GM18909 (cell line): Measurements from ENCODE around the gene CRISPLD2.
"Not testable (repeated sequence)": the region's sequence is repeated elsewhere in the genome, so short reads cannot be mapped to it uniquely, and the experiment has no call there.

Experiments
- ATAC-seq: cut with Tn5 transposase; IDR thresholded peaks from one replicate; pipeline ENCODE4 v1.9.1; 2021; ENCODE audit warnings: mild to moderate bottlenecking; ENCODE audit not compliant: unreplicated experiment, poor library complexity

The CRISPLD2 gene

GRCh38 chr16:84821728-84822689 lies 2.2 kb downstream of the CRISPLD2 start:
- no peak for ATAC-seq

- no peak for ATAC-seq
Measured at GRCh38 chr16:84822990-84823389, 3.2 kb downstream of the CRISPLD2 start.

- ATAC-seq, result no peak
Measured at GRCh38 chr16:84823484-84823883, 3.7 kb downstream of the CRISPLD2 start.

DNA sequence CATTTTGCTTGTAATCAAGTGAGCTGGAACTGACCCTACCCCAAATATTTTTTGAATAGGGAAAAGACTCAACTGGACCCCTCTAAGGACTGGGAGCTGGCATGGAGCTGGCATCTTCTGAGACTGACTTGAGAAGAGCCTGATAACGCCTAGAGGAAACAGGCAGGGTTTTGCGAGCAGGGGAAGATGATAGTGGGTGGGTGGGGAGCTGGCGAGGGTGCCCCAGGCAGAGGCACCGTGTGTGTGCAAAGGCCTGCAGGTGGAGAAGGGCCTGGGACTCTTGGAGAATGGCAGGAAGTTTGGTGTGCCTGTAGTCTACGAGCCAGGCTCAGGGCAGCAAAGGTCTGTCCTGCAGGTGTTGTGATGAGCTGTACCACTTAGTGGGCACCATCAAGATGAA lies 4.1 kb downstream of the CRISPLD2 start:
- no peak for ATAC-seq

DNA sequence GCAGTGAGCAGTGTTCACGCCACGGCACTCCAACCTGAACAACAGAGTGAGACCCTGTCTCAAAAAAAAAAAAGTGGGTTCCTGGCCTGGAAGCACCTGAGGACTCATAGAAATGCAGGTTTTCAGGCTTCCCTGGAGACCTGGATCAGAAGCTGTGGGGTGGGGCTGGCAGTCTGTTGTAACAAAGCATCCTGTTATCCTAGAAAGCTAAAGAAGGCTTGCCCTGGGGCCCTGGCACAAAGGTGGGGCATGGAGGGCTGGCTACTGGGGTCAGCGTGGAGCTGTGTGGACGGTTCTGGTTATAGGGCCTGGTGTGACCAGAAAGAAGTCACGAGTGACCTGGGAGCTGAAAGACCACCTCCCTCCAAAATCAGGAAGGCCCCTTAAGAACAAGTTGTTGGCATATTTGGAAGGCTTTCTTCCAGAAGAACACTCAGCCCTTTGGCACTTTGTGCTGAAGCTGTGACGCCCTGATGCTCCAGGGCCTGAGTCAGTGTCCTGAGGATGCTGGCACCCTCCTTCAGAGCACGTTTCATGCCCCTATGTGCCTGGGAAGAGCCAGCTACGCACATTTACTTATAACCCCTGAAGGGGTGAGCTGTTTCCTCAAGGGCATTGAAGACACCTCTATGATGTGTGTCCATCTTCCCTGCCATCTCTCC lies 6.2 kb downstream of the CRISPLD2 start:
- no peak for ATAC-seq

DNA sequence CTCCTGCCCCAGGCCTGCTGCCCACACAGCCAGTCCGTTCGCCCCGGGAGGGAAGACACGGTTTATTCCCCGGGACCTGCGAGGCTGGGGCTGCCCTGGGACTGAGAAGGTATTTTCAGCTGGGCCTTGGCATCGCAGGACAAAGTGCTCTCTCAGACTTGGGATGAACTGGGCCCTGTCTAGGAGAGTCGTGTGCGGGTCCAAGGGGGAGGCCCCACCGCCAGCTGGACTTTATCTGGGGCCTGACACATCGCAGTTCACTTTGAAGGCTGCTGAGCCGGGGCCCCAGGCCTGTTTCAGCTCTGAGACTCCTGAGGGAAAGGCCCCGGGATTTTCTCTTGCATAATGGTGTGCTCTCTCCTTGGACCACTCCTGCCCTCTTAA lies 6.8 kb downstream of the CRISPLD2 start:
- ATAC-seq, result no peak

GRCh38 chr16:84827131-84827574 lies 7.4 kb downstream of the CRISPLD2 start:
- no peak for ATAC-seq

GRCh38 chr16:84827897-84828296 lies 8.1 kb downstream of the CRISPLD2 start:
- ATAC-seq, result no peak

DNA sequence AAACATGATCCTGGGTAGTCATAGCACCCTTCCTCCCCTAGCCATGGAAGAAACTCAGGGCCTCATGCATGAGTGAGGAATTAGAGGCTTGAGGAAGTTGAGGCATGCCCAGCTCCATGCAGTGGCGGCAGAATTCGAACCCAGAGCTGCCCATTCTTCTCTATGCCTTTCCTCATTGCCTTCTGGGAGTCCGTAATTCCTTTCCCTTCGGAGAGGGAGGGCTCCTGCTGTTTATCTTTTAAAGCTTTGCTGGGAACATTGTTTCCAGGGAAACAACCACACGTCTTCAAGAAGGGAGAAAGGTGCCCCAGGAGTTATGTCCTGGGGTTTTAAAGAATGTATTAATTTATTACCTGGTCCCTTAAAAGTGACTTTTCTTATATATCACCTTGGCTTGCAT lies 8.5 kb downstream of the CRISPLD2 start:
- no peak for ATAC-seq

- ATAC-seq, result no peak
Measured at GRCh38 chr16:84829168-84829965, 9.6 kb downstream of the CRISPLD2 start.

- no peak for ATAC-seq
Measured at GRCh38 chr16:84830765-84831384, 11.1 kb downstream of the CRISPLD2 start.

DNA sequence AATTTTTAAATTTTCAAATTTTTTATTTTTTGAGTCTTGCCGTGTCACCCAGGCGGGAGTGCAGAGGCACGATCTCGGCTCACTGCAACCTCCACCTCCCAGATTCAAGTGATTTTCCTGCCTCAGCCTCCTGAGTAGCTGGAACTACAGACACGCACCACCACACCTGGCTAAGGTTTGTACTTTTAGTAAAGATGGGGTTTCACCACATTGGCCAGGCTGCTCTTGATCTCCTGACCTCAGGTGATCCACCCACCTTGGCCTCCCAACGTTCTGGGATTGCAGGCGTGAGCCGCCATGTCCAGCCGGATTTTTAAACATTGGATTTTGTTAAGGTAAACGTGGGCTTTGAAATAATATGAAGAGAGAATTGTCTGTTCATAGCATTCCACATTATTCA lies 11.9 kb downstream of the CRISPLD2 start:
- ATAC-seq, result not testable (repeated sequence)

- no peak for ATAC-seq
Measured at GRCh38 chr16:84832488-84833143, 12.8 kb downstream of the CRISPLD2 start.

- no peak for ATAC-seq
Measured at GRCh38 chr16:84833144-84833500, 13.3 kb downstream of the CRISPLD2 start.

DNA sequence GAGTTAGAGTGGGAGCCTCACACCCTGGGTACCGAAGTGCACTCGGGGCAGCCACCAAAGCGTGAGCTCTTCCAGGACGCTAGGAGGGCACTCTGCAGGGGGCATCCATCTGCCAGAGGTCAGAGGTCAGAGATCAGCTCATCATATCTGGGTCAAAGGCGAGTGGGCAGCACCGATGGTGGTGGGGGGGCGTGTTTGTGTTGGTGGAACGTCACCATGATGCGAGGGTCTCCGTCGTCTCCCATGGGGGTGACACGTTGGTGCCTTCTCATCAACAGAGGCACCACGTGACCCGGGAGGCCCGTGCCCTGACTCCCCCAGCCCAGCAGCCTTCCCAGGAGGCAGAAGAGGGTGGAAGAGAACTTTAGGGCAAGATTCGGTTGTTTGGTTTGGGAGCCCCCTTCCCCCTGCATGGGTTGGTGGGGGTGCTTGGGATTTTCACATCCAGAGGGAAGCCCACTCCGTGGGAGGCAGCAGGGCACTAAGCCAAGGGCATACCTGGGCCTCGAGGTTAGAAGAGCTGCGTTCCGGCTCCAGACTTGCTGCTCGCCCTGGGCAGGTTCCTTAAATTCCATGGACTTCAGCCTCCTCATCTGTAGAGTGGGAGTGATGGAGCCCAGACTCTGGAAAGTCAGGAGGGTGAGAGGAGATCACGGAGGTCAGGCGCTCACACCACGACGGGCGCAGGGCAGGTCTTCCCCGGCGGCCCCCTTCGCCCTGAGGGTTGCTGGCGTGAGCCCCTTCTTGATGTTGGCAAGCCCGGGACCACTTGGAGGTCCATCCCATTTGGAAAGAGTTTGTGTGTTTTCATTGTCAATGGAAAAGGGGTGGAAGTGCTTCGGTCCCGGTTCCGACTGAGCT lies 14.0 kb downstream of the CRISPLD2 start:
- no peak for ATAC-seq

DNA sequence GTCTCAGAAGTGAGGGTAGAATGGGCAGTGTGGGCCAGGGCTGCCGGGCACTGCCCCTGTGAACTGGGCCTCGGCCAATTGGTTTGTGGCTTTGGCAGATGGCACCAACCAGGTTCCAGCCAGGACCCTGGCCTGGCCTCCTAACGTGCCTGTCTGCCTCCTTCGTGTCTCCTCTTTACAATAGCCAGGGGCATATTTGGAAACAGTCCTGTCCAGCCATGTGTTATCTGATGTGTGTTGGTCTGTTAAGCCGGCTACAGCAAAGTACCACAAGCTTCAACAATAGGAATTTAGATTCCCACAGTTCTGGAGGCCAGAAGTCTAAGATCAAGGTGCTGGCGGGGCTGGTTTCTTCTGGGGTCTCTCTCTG lies 14.6 kb downstream of the CRISPLD2 start:
- ATAC-seq, result no peak

GRCh38 chr16:84836234-84836647 lies 16.5 kb downstream of the CRISPLD2 start:
- no peak for ATAC-seq

GRCh38 chr16:84836967-84837366 lies 17.2 kb downstream of the CRISPLD2 start:
- no peak for ATAC-seq

- ATAC-seq, result no peak
Measured at GRCh38 chr16:84838383-84838948, 18.7 kb downstream of the CRISPLD2 start.
